Measurements from ENCODE around the gene ACRV1. TPM values are rescaled to one million over a fixed set of nuclear protein-coding genes. Genes with fewer than 3 reads are reported as not detected.
A peak's percentile ranks its signal among the peaks of the same experiment; 100 is the strongest.

ACRV1 gene
- total RNA-seq, 4 donors from 2014 or later: not detected

DNA sequence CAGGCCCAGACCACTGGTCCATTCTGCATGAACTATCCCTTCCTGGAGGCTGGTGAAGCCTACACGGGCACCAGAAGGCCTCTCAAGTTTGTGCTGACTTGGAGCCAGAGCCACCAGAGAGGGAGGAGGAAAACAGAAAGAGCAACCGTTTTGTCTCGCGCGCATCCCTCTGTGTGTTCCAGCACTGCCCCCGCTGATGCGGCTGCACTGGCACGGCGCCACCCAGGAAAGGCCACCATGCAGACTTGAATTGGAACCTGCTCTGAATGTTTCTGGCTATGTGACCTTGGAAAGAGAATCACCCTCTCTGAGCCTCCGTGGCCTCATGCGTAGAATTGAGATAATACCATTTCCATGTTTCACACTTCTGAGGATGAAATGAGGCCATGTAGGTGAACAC lies 7.4 kb upstream of the ACRV1 start:
- TF ChIP-seq, protein P1, sequence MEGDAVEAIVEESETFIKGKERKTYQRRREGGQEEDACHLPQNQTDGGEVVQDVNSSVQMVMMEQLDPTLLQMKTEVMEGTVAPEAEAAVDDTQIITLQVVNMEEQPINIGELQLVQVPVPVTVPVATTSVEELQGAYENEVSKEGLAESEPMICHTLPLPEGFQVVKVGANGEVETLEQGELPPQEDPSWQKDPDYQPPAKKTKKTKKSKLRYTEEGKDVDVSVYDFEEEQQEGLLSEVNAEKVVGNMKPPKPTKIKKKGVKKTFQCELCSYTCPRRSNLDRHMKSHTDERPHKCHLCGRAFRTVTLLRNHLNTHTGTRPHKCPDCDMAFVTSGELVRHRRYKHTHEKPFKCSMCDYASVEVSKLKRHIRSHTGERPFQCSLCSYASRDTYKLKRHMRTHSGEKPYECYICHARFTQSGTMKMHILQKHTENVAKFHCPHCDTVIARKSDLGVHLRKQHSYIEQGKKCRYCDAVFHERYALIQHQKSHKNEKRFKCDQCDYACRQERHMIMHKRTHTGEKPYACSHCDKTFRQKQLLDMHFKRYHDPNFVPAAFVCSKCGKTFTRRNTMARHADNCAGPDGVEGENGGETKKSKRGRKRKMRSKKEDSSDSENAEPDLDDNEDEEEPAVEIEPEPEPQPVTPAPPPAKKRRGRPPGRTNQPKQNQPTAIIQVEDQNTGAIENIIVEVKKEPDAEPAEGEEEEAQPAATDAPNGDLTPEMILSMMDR (IDR thresholded peaks at IDR 0.05): no peak
- TF ChIP-seq POLR2A (IDR thresholded peaks at IDR 0.05): no peak
- peak in 1 of 2 donors; percentile 70 for DNase-seq (ENCODE audit: low spot score in 2 of 2)
- 90 to 91% methylated on average over 11 of the region's 11 CpGs for WGBS, 2 donors
- intact Hi-C loops (cut with DNase I; ENCODE audit: low total_unique reads): no loop called here
- no peak overlapping the region for H3K4me3 ChIP-seq (ENCODE audit: low read depth, poor library complexity, severe bottlenecking)

DNA sequence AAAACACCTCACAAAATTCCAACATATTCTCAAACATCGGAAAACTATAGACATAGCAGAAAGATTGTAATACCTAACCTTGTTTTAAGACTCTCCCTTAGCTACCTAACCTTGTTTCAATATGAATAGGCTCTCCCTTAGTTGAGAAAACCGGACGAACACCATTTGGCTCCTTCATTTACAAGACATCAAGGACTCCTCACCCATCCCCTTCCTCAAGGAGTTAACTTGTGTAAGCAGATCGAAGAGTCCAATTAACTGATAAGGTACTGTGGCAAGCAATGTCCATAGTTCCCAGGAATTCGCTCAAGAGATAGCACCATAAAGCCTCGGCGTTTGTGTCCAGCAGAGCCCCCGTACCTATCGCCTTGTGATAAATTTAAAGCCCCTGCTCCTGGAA lies 4.6 kb upstream of the ACRV1 start:
- H3K4me3 ChIP-seq (ENCODE audit: low read depth, poor library complexity, severe bottlenecking): no peak overlapping the region
- 74 to 80% methylated on average over 9 of the region's 9 CpGs for WGBS, 2 donors
- intact Hi-C loops (cut with DNase I; ENCODE audit: low total_unique reads): no loop called here
- TF ChIP-seq, protein P1 (IDR thresholded peaks at IDR 0.05): no peak
- no peak for TF ChIP-seq POLR2A (IDR thresholded peaks at IDR 0.05)
- DNase-seq (ENCODE audit: low spot score in 2 of 2): no peak

DNA sequence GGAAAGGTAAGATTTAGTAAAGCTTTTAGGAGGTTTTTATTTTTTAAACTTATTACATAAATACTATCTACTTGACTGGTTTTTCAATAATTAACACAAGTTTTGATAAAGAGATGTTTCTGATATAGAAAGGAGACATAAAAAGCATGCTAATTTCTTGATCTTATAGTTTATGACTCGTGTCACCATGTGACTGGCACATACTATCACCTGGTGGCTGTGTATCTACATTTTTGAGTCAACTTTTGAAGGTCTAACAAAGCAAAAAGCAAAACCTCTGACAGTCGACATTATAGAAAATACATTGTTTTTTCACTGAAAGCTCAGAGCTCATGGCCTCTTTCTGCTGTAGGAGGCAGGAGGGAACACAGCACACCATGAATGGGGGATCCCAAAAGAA lies 810 bp downstream of the ACRV1 start:
- TF ChIP-seq, protein P1 (IDR thresholded peaks at IDR 0.05): no peak
- no peak for TF ChIP-seq POLR2A (IDR thresholded peaks at IDR 0.05)
- WGBS, 2 donors: 95 to 96% methylated on average over 2 of the region's 2 CpGs
- intact Hi-C loops (cut with DNase I; ENCODE audit: low total_unique reads): no loop called here
- no peak overlapping the region for H3K4me3 ChIP-seq (ENCODE audit: low read depth, poor library complexity, severe bottlenecking)
- DNase-seq (ENCODE audit: low spot score in 2 of 2): no peak

DNA sequence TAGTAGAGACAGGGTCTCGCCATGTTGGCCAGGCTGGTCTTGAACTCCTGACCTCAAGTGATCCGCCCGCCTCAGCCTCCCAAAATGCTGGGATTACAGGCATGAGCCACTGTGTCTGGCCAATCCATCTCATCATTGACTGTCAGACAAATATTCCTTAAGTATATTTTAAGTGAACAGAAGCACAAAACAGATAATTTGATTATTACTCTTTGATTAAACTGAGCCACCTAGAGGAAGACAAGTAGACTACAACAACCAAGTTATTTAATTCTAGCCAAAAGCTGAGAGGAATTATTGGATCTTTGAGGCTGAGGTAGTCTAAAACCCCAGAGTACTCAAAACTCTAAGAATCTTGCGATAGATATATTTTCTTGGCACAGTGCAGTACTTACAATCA lies 1.2 kb downstream of the ACRV1 start:
- DNase-seq (ENCODE audit: low spot score in 2 of 2): no peak
- intact Hi-C loops (cut with DNase I; ENCODE audit: low total_unique reads): no loop called here
- TF ChIP-seq POLR2A (IDR thresholded peaks at IDR 0.05): no peak
- TF ChIP-seq, protein P1 (IDR thresholded peaks at IDR 0.05): no peak
- H3K4me3 ChIP-seq (ENCODE audit: low read depth, poor library complexity, severe bottlenecking): no peak overlapping the region
- WGBS, 2 donors: 95 to 99% methylated on average over 4 of the region's 4 CpGs

DNA sequence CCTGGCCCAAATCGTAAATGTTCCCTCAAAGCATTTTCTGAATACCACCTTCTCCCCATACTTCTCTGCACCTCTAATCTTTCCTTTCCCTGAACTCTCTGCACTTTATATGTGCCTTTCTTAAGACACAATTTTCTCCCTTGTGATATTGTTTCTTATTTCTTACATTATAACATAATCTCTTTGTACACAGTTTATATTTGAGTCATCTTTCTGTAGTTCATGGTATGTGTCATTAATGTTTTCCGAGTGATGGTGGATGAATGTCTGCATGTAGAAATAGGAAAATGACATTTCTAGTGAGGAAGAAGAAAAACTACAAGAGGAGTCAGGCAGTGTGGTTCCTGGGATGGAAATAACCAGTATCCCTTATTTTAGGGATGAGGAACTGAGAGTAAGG lies 5.5 kb downstream of the ACRV1 start:
- intact Hi-C loops (cut with DNase I; ENCODE audit: low total_unique reads): no loop called here
- H3K4me3 ChIP-seq (ENCODE audit: low read depth, poor library complexity, severe bottlenecking): no peak overlapping the region
- TF ChIP-seq, protein P1 (IDR thresholded peaks at IDR 0.05): no peak
- TF ChIP-seq POLR2A (IDR thresholded peaks at IDR 0.05): no peak
- DNase-seq (ENCODE audit: low spot score in 2 of 2): no peak
- 98 to 99% methylated on average over 2 of the region's 2 CpGs for WGBS, 2 donors

DNA sequence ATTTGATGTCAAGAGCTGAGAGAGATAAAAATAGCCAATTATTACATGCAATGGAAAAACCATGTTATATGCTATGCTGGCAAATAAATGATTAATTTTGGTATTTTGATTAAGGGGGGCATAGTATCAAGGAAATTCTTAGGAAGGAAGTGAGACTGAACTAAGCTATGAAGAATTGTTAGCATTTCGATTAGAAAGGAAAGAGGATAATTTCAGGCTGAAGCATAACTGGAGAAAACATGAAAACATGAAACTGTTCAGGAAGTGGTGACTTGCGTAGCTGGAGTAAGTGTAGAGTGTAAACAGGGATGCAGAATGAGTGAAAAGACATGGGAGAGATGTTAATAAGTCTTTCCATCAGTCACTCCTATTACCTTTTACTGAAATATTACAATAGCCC lies 6.4 kb downstream of the ACRV1 start:
- no peak for TF ChIP-seq POLR2A (IDR thresholded peaks at IDR 0.05)
- TF ChIP-seq, protein P1 (IDR thresholded peaks at IDR 0.05): no peak
- intact Hi-C loops (cut with DNase I; ENCODE audit: low total_unique reads): no loop called here
- 82 to 88% methylated on average over 2 of the region's 2 CpGs for WGBS, 2 donors
- no peak overlapping the region for H3K4me3 ChIP-seq (ENCODE audit: low read depth, poor library complexity, severe bottlenecking)
- DNase-seq (ENCODE audit: low spot score in 2 of 2): no peak
